HepG2 (cell line): Measurements from ENCODE around the gene CLCA1. TPM values are rescaled to one million over a fixed set of nuclear protein-coding genes. Genes with fewer than 3 reads are reported as not detected.

Source experiments
- ATAC-seq: fragments of 200-7000 bp; cut with Tn5 transposase; 3 replicates; pipeline ENCODE4 v1.9.1; 2020; ENCODE audit warnings: mild to moderate bottlenecking, moderate library complexity
- BruUV-seq: library from RNA; stranded (reverse); fragments of 400-500 nt; replicated peaks from 2 replicates; lab custom pipeline; 2021; lab: Mats Ljungman, UMichigan
- CTCF ChIA-PET: fragments of 300-600 bp; formaldehyde crosslinking; extraction: SDS; loops from one replicate; lab custom pipeline; 2021; ENCODE audit warnings: low total read pairs, inconsistent platforms, low intra/inter-chr PET ratio; lab: Yijun Ruan, JAX
- POLR2A ChIA-PET: fragments of 350-600 bp; sonication (Branson Sonifier 250); formaldehyde crosslinking; loops from one replicate; lab custom pipeline; 2020; ENCODE audit warnings: antibody characterized with exemption, inconsistent platforms; lab: Yijun Ruan, JAX
- DNase-seq: peaks from one replicate; pipeline ENCODE4 v3.0.0-alpha.2; 2015; ENCODE audit warnings: low spot score
- FAIRE-seq: peaks from 3 replicates; lab custom pipeline; 2011; peaks lifted over from hg19 to GRCh38; lab: Jason Lieb, UNC
- H2AFZ ChIP-seq: one replicate; pipeline ENCODE4 v1.6.1; 2011; ENCODE audit warnings: low read length, inconsistent platforms
- H3K27ac ChIP-seq: fragments of 300-600 bp; 3 replicates; pipeline ENCODE4 v1.8.0; 2011; ENCODE audit warnings: mixed run types, mild to moderate bottlenecking, mixed read lengths, low read length, inconsistent platforms; ENCODE audit not compliant: insufficient read depth; ENCODE audit errors: extremely low read length
- H3K27me3 ChIP-seq, 2 experiments: fragments of 200-600 bp in 1 of 2; 2 replicates in 1 of 2; 3 replicates in 1 of 2; pipeline versions ENCODE4 v1.6.0 to v1.8.0; 2011; ENCODE audit warnings: low read length in 2 of 2, mild to moderate bottlenecking in 2 of 2, moderate library complexity in 2 of 2, inconsistent platforms in 1 of 2; ENCODE audit not compliant: insufficient read depth in 2 of 2, control insufficient read depth in 1 of 2
- H3K36me3 ChIP-seq, 2 experiments: fragments of 200-600 bp in 1 of 2; replicated peaks in 1 of 2; 2 replicates in 1 of 2; 3 replicates in 1 of 2; pipeline versions ENCODE4 v1.5.1 to v1.8.0; 2011; ENCODE audit warnings: low read length in 2 of 2, inconsistent platforms in 1 of 2; ENCODE audit not compliant: insufficient read depth in 2 of 2, control insufficient read depth in 1 of 2
- H3K4me1 ChIP-seq: 2 replicates; pipeline ENCODE4 v1.5.1; 2012; ENCODE audit warnings: low read length, inconsistent platforms; ENCODE audit not compliant: insufficient read depth
- H3K4me2 ChIP-seq: 2 replicates; pipeline ENCODE4 v1.6.0; 2011; ENCODE audit warnings: low read depth, low read length, inconsistent platforms
- H3K4me3 ChIP-seq, 3 experiments: fragments of 200-600 bp in 1 of 3; sonication (generic), shearing (Covaris generic) in 1 of 3; replicated peaks in 1 of 3; 2 replicates each; pipeline ENCODE4 v1.5.1; 2011 to 2016; ENCODE audit warnings: low read length in 3 of 3, inconsistent platforms in 2 of 3, low read depth in 2 of 3, mild to moderate bottlenecking in 2 of 3, control low read depth in 1 of 3, mixed read lengths in 1 of 3; ENCODE audit not compliant: insufficient read depth in 1 of 3
- H3K79me2 ChIP-seq: one replicate; pipeline ENCODE4 v1.6.1; 2011; ENCODE audit warnings: low read length, inconsistent platforms; ENCODE audit not compliant: insufficient read depth
- H3K9ac ChIP-seq: 2 replicates; pipeline ENCODE4 v1.6.0; 2011; ENCODE audit warnings: mild to moderate bottlenecking, low read depth, low read length, inconsistent platforms; ENCODE audit not compliant: insufficient read depth
- H3K9me3 ChIP-seq: 2 replicates; pipeline ENCODE4 v1.5.1; 2012; ENCODE audit warnings: mild to moderate bottlenecking, low read length
- H4K20me1 ChIP-seq: 2 replicates; pipeline ENCODE4 v1.6.0; 2011; ENCODE audit warnings: inconsistent platforms, mild to moderate bottlenecking, low read length, moderate library complexity; ENCODE audit not compliant: insufficient read depth
- ARID2 ChIP-seq: sonication (generic); formaldehyde crosslinking; IDR thresholded peaks from 2 replicates; pipeline ENCODE4 v1.8.1; 2022; ENCODE audit warnings: mild to moderate bottlenecking, missing genetic modification reagents, borderline replicate concordance
- CHD2 ChIP-seq: IDR thresholded peaks from 2 replicates; pipeline ENCODE4 v1.6.1; 2011; ENCODE audit warnings: low read depth, low read length, improper control_type of control experiment
- FOXK2 ChIP-seq: fragments of 450-650 bp; IDR thresholded peaks from 2 replicates; pipeline ENCODE4 v1.6.1; 2016
- HOXA9 ChIP-seq: sonication (generic); formaldehyde crosslinking; IDR thresholded peaks from 2 replicates; pipeline ENCODE4 v1.8.1; 2022; ENCODE audit warnings: missing genetic modification reagents, mild to moderate bottlenecking, moderate library complexity, borderline replicate concordance
- MAFK ChIP-seq, 2 experiments: IDR thresholded peaks in 1 of 2; conservative IDR thresholded peaks in 1 of 2; 2 replicates each; pipeline ENCODE4 v1.6.1; 2011; ENCODE audit warnings: improper control_type of control experiment in 2 of 2, low read length in 2 of 2
- MATR3 ChIP-seq: sonication (generic); formaldehyde crosslinking; IDR thresholded peaks from 2 replicates; pipeline ENCODE4 v1.4.0; 2020; ENCODE audit warnings: missing genetic modification reagents
- NAIF1 ChIP-seq: sonication (generic); formaldehyde crosslinking; IDR thresholded peaks from 2 replicates; pipeline ENCODE4 v1.5.0; 2020; ENCODE audit warnings: mild to moderate bottlenecking, missing genetic modification reagents, borderline replicate concordance
- TCF7L2 ChIP-seq: IDR thresholded peaks from 2 replicates; pipeline ENCODE4 v1.6.1; 2011; ENCODE audit warnings: mild to moderate bottlenecking, low read depth, low read length, moderate library complexity
- ZNF615 ChIP-seq: sonication (generic); formaldehyde crosslinking; IDR thresholded peaks from 2 replicates; pipeline ENCODE4 v1.5.0; 2020; ENCODE audit warnings: mild to moderate bottlenecking, missing genetic modification reagents, borderline replicate concordance
- WGBS: methylation state at CpG from one replicate; pipeline ENCODE4 v1.1.6; 2017; ENCODE audit warnings: low lambda C conversion rate; 5-methylcytosine and 5-hydroxymethylcytosine counted together
- in situ Hi-C: cut with HindIII; loops from 2 replicates; pipeline ENCODE4 v1.10.0; 2017; ENCODE audit warnings: low pct_unique_long_range_greater_than_20kb; ENCODE audit not compliant: extremely low pct_ligation_motif_present
- intact Hi-C: fragments of 100-400 bp; cut with micrococcal nuclease; formaldehyde crosslinking; loops from one replicate; pipeline ENCODE4 v1.10.0; 2022; ENCODE audit not compliant: unreplicated experiment
- polyA plus RNA-seq, 8 experiments: library from polyadenylated mRNA; depleted of rRNA in 3 of 8; stranded (reverse) in 7 of 8; unstranded in 1 of 8; fragments of >200 nt; fragmentation: Illumina TruSeq in 4 of 8; extraction: Trizol in 4 of 8; gene quantifications; 2 replicates each; pipeline versions ENCODE4 v1.2.1 to v1.2.3, GENCODE V29; 2011 to 2016; ENCODE audit warnings: low read depth in 4 of 8, missing spikeins in 1 of 8, mixed read lengths in 1 of 8; ENCODE audit not compliant: insufficient read depth in 1 of 8
- total RNA-seq, 5 experiments: library from RNA; depleted of rRNA; stranded (reverse); fragments of >200 nt; fragmentation: Illumina TruSeq; extraction: Trizol; gene quantifications; 2 replicates each; pipeline ENCODE4 v1.2.3, GENCODE V29; 2016; ENCODE audit warnings: low read depth in 1 of 5
- TF ChIP-seq, protein P1 (sequence below): sonication (generic); formaldehyde crosslinking; IDR thresholded peaks from 2 replicates; pipeline ENCODE4 v1.4.0; 2020; ENCODE audit warnings: missing genetic modification reagents
- TF ChIP-seq, protein P2 (sequence below): IDR thresholded peaks from 2 replicates; pipeline ENCODE4 v1.6.1; 2016; ENCODE audit warnings: mild to moderate bottlenecking
- TF ChIP-seq, protein P3 (sequence below): sonication (generic); IDR thresholded peaks from 2 replicates; pipeline ENCODE4 v1.6.1; 2016; ENCODE audit warnings: low read depth, borderline replicate concordance
- TF ChIP-seq, protein P4 (sequence below): IDR thresholded peaks from 2 replicates; pipeline ENCODE4 v1.6.1; 2016; ENCODE audit warnings: missing genetic modification reagents, missing compliant biosample characterization

Gene CLCA1
- total and polyA plus RNA-seq, 2 of the 13 experiments (the other 11 are each of a cell fraction or from before 2014, with no cell fraction given), result not detected

DNA sequence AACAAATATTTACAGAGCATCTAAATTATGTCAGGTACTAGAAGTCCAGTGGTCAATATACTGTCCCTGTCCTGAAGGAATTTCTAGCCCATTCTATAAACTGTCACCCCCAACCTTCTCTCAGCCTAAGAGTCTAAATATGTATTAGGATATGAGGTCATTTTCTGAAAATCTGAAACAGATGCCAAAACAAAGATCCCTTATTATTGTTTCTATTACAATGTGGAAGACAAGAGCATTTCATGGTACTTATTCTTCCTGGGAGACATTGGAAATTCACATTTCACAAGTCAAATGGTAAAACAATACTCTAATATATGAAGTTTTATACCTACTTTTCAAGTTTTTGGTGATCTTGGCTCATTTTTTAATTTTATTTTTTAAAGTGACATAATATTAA, 2.6 kb downstream of the CLCA1 start (continued):
- TF ChIP-seq, protein P1, sequence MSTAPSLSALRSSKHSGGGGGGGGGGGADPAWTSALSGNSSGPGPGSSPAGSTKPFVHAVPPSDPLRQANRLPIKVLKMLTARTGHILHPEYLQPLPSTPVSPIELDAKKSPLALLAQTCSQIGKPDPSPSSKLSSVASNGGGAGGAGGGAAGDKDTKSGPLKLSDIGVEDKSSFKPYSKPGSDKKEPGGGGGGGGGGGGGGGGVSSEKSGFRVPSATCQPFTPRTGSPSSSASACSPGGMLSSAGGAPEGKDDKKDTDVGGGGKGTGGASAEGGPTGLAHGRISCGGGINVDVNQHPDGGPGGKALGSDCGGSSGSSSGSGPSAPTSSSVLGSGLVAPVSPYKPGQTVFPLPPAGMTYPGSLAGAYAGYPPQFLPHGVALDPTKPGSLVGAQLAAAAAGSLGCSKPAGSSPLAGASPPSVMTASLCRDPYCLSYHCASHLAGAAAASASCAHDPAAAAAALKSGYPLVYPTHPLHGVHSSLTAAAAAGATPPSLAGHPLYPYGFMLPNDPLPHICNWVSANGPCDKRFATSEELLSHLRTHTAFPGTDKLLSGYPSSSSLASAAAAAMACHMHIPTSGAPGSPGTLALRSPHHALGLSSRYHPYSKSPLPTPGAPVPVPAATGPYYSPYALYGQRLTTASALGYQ (CRISPR knock-in tag), result no peak
- TF ChIP-seq, protein P2, sequence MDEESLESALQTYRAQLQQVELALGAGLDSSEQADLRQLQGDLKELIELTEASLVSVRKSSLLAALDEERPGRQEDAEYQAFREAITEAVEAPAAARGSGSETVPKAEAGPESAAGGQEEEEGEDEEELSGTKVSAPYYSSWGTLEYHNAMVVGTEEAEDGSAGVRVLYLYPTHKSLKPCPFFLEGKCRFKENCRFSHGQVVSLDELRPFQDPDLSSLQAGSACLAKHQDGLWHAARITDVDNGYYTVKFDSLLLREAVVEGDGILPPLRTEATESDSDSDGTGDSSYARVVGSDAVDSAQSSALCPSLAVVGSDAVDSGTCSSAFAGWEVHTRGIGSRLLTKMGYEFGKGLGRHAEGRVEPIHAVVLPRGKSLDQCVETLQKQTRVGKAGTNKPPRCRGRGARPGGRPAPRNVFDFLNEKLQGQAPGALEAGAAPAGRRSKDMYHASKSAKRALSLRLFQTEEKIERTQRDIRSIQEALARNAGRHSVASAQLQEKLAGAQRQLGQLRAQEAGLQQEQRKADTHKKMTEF (CRISPR knock-in tag), result no peak
- TF ChIP-seq MAFK (conservative IDR thresholded peaks at IDR 0.05 in 1 of 2, IDR thresholded peaks at IDR 0.05 in 1 of 2; ENCODE audit: low read length in 2 of 2) (no peak), ZNF615 (CRISPR knock-in tag) (no peak), ARID2 (CRISPR knock-in tag) (no peak), MATR3 (CRISPR knock-in tag) (no peak), NAIF1 (no peak)

DNA sequence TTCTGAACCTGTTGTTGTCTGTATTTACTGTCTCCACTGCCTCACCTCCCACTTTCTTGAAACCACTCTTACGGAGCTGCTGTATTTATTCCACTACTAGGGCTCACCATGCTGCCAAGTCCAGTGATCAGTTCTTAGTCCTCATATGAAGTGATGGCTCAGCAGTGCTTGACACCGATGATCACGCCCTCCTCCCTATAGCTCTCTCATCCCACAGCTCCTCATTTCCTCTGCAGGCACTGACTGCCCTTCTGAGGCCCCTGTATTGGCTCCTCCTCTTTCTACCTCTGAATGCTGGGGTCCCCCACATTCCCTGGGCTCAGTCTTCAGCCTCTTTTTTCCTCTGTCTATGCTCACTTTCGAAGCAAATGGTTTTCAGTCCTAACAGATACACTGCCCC, 3.4 kb downstream of the CLCA1 start:
- Histone ChIP-seq H4K20me1 (no peaks in the 10 kb centered on the region), H3K9ac (no peak overlapping the region), H2AFZ (no peak overlapping the region), H3K4me1 (no peaks in the 10 kb centered on the region), H3K36me3 (no peaks in the 10 kb centered on the region), H3K27me3 (no peaks in the 10 kb centered on the region; a peak in 1 of 5 replicates), H3K4me2 (no peak overlapping the region), H3K4me3 (no peak overlapping the region), H3K9me3 (no peaks in the 10 kb centered on the region), H3K79me2 (no peaks in the 10 kb centered on the region), H3K27ac (no peak overlapping the region)
- TF ChIP-seq, protein P3, sequence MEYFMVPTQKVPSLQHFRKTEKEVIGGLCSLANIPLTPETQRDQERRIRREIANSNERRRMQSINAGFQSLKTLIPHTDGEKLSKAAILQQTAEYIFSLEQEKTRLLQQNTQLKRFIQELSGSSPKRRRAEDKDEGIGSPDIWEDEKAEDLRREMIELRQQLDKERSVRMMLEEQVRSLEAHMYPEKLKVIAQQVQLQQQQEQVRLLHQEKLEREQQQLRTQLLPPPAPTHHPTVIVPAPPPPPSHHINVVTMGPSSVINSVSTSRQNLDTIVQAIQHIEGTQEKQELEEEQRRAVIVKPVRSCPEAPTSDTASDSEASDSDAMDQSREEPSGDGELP, result no peak
- TF ChIP-seq FOXK2, result no peak
- TF ChIP-seq HOXA9 (CRISPR knock-in tag), result no peak
- TF ChIP-seq, protein P4, sequence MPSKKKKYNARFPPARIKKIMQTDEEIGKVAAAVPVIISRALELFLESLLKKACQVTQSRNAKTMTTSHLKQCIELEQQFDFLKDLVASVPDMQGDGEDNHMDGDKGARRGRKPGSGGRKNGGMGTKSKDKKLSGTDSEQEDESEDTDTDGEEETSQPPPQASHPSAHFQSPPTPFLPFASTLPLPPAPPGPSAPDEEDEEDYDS (CRISPR knock-in tag), result no peak
- no peak for TF ChIP-seq TCF7L2
- TF ChIP-seq CHD2, result no peak
- POLR2A ChIA-PET, result no interaction called here
- 15% methylated on average over 4 of the region's 4 CpGs for WGBS
- intact Hi-C loops (loop anchor here (5.0 kb wide), 1 partner anchor 215 kb away; no protein-coding TSS in a partner anchor), in situ Hi-C loops (no loop called here)
- DNase-seq (no peak), FAIRE-seq (no peak), ATAC-seq (no peak)
- CTCF ChIA-PET, result no interaction called here
- no TSS peak for BruUV-seq
